Endodermal cell (in vitro differentiated cells): Measurements from ENCODE around the gene KCNMA1. TPM values are rescaled to one million over a fixed set of nuclear protein-coding genes. Genes with fewer than 3 reads are reported as not detected.

ENCODE experiments used
- DNase-seq: peaks from one replicate; pipeline ENCODE4 v3.0.0-alpha.2; 2017
- H3K27ac ChIP-seq: 2 replicates; pipeline ENCODE4 v1.5.1; 2013; ENCODE audit warnings: mild to moderate bottlenecking, low read depth, low read length, moderate library complexity
- H3K27me3 ChIP-seq: 2 replicates; pipeline ENCODE4 v1.6.1; 2013; ENCODE audit warnings: mild to moderate bottlenecking, low read length, moderate library complexity; ENCODE audit not compliant: insufficient read depth, control insufficient read depth, poor library complexity, severe bottlenecking
- H3K36me3 ChIP-seq: 2 replicates; pipeline ENCODE4 v1.7.0; 2013; ENCODE audit warnings: mild to moderate bottlenecking, low read length, moderate library complexity; ENCODE audit not compliant: control insufficient read depth, insufficient read depth
- H3K4me1 ChIP-seq: one replicate; pipeline ENCODE4 v1.7.0; 2013; ENCODE audit warnings: low read length; ENCODE audit not compliant: control insufficient read depth, insufficient read depth
- H3K4me3 ChIP-seq: 2 replicates; pipeline ENCODE4 v1.5.1; 2013; ENCODE audit warnings: mild to moderate bottlenecking, low read length, moderate library complexity
- H3K9ac ChIP-seq: 2 replicates; pipeline ENCODE4 v1.6.1; 2013; ENCODE audit warnings: mild to moderate bottlenecking, low read length, moderate library complexity; ENCODE audit not compliant: poor library complexity, severe bottlenecking; ENCODE audit errors: extremely low read depth
- H3K9me3 ChIP-seq: 2 replicates; pipeline ENCODE4 v1.6.1; 2013; ENCODE audit warnings: mild to moderate bottlenecking, low read length, moderate library complexity; ENCODE audit not compliant: control insufficient read depth
- H3K27ac Mint-ChIP-seq: 2 replicates; pipeline ENCODE4 v1.8.0; 2020; ENCODE audit warnings: mixed read lengths
- H3K27me3 Mint-ChIP-seq: 2 replicates; pipeline ENCODE4 v1.8.0; 2021; ENCODE audit warnings: mild to moderate bottlenecking, mixed read lengths; ENCODE audit not compliant: insufficient read depth
- H3K36me3 Mint-ChIP-seq: 2 replicates; pipeline ENCODE4 v1.8.0; 2020; ENCODE audit warnings: low read depth, mixed read lengths
- H3K4me1 Mint-ChIP-seq: 2 replicates; pipeline ENCODE4 v1.8.0; 2020; ENCODE audit warnings: mixed read lengths
- H3K4me3 Mint-ChIP-seq: 2 replicates; pipeline ENCODE4 v1.8.0; 2020; ENCODE audit warnings: mild to moderate bottlenecking, moderate library complexity, mixed read lengths
- H3K9me3 Mint-ChIP-seq: 2 replicates; pipeline ENCODE4 v1.8.0; 2020; ENCODE audit warnings: mild to moderate bottlenecking, mixed read lengths
- WGBS, 2 experiments: methylation state at CpG; one replicate each; pipeline versions ENCODE4 v1.1.5 to v1.1.7; 2013; ENCODE audit warnings: missing lambda C conversion rate in 2 of 2, mixed read lengths in 1 of 2; ENCODE audit not compliant: insufficient coverage in 1 of 2, insufficient read length in 1 of 2; 5-methylcytosine and 5-hydroxymethylcytosine counted together
- total RNA-seq, 2 donors: library from RNA; stranded (reverse); fragmentation: NEBNext Ultra II Directional in 1 of 2; extraction: Animal tissue kit (Norgen Biotek cat#: 25700) in 1 of 2; gene quantifications; 2 replicates in 1 of 2; 3 replicates in 1 of 2; pipeline ENCODE4 v1.2.1, GENCODE V29; 2021
- TF ChIP-seq, protein P1 (sequence below): fragments of 200-600 bp; sonication (generic); conservative IDR thresholded peaks from 2 replicates; pipeline ENCODE4 v1.5.0; 2021; ENCODE audit warnings: antibody characterized with exemption, mild to moderate bottlenecking

Gene KCNMA1
- total RNA-seq, 2 donors from 2014 or later = 0.55 to 1.3 TPM

DNA sequence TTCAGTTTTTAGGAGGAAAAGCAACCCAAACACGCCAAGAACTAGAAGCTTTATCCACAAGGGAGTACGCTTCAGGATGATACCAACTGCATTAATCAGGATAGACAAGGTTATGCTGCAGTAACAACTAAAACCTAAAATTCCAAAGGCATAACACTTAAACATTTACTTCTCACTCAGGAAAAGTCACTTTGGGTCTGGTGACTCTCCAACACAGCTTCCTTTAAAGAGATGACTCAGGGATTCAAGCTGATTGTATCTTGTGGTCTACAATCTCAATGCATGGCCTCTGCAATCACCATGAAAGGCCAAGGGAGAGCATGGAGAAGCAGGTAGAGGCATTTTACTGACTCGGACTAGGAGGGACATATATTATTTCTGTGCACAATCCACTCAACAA, 315.8 kb downstream of the KCNMA1 start:
- Histone ChIP-seq H3K9me3 (no peaks in the 10 kb centered on the region), H3K4me1 (no peaks in the 10 kb centered on the region), H3K36me3 (no peaks in the 10 kb centered on the region), H3K4me3 (no peak overlapping the region), H3K9ac (no peak overlapping the region), H3K27me3 (no peaks in the 10 kb centered on the region), H3K27ac (no peak overlapping the region)
- no peak overlapping the region for H3K27ac Mint-ChIP-seq
- H3K36me3 Mint-ChIP-seq = no peaks in the 10 kb centered on the region
- peaks cover 5% of the 10 kb centered on the region for H3K27me3 Mint-ChIP-seq
- TF ChIP-seq, protein P1, sequence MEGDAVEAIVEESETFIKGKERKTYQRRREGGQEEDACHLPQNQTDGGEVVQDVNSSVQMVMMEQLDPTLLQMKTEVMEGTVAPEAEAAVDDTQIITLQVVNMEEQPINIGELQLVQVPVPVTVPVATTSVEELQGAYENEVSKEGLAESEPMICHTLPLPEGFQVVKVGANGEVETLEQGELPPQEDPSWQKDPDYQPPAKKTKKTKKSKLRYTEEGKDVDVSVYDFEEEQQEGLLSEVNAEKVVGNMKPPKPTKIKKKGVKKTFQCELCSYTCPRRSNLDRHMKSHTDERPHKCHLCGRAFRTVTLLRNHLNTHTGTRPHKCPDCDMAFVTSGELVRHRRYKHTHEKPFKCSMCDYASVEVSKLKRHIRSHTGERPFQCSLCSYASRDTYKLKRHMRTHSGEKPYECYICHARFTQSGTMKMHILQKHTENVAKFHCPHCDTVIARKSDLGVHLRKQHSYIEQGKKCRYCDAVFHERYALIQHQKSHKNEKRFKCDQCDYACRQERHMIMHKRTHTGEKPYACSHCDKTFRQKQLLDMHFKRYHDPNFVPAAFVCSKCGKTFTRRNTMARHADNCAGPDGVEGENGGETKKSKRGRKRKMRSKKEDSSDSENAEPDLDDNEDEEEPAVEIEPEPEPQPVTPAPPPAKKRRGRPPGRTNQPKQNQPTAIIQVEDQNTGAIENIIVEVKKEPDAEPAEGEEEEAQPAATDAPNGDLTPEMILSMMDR = no peak
- WGBS, 2 experiments = 86 to 100% methylated on average over 2 to 3 of the region's 3 CpGs
- DNase-seq = no peak
- no peaks in the 10 kb centered on the region for H3K9me3 Mint-ChIP-seq
- H3K4me1 Mint-ChIP-seq = peaks cover 12% of the 10 kb centered on the region
- H3K4me3 Mint-ChIP-seq = no peak overlapping the region

DNA sequence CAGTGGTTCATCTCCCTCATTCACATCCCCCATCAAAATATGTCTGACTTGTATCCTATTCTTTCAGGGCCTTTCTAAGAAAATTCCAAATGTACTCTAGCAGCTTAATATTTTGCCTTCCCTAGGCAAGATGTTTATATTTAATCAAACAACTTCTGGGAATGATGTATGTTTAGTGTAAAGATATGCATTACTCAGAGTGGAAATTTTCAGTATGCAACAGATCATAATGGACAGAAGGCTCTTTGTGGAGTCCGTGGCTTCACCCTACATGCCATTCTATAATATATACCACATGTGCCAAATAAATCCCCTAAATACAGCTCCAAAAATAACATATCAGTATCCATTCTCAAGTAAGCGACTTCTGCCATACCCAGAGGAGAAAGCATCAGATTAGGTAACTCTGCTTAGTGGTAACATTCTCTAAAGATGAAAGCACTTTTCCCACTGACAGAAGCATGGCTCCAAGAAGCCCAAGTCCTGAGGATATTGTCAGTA, 316.6 kb downstream of the KCNMA1 start:
- no peaks in the 10 kb centered on the region for H3K9me3 ChIP-seq
- H3K27ac Mint-ChIP-seq = no peak overlapping the region
- no peak overlapping the region for H3K9ac ChIP-seq
- H3K36me3 ChIP-seq = no peaks in the 10 kb centered on the region
- peaks cover 12% of the 10 kb centered on the region for H3K4me1 Mint-ChIP-seq
- no peaks in the 10 kb centered on the region for H3K27me3 ChIP-seq
- 84 to 88% methylated on average over 2 of the region's 2 CpGs for WGBS, 2 experiments
- H3K27me3 Mint-ChIP-seq = peaks cover 7% of the 10 kb centered on the region
- no peaks in the 10 kb centered on the region for H3K9me3 Mint-ChIP-seq
- no peak for DNase-seq
- no peak overlapping the region for H3K4me3 ChIP-seq
- no peaks in the 10 kb centered on the region for H3K36me3 Mint-ChIP-seq
- no peaks in the 10 kb centered on the region for H3K4me1 ChIP-seq
- TF ChIP-seq, protein P1 = no peak
- H3K27ac ChIP-seq = no peak overlapping the region
- no peak overlapping the region for H3K4me3 Mint-ChIP-seq

DNA sequence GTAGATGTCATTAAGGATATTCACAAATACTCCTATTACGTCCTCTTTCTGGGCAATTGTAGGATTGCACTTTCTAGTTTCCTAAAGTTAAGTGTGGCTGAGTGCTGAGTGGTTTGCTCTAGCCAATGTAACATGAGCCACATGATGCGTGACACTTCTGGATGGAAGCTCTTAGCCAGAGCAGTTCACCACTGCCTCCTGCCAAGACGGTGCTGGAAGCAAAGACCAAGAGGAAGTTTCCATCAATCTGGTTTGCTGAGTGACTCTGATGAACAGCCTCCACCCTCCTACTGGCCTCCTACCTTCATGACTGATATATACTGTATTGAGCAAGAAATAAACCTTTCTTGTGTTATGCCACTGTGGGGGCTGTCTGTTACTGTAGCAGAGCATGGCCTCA, 318.1 kb downstream of the KCNMA1 start:
- no peaks in the 10 kb centered on the region for H3K4me1 ChIP-seq
- H3K27ac ChIP-seq = no peak overlapping the region
- Mint-ChIP-seq H3K27ac (no peak overlapping the region), H3K4me3 (no peak overlapping the region), H3K9me3 (no peaks in the 10 kb centered on the region), H3K27me3 (peaks cover 7% of the 10 kb centered on the region), H3K36me3 (no peaks in the 10 kb centered on the region), H3K4me1 (peaks cover 9% of the 10 kb centered on the region)
- H3K36me3 ChIP-seq = no peaks in the 10 kb centered on the region
- 94 to 100% methylated on average over 2 to 3 of the region's 3 CpGs for WGBS, 2 experiments
- no peak for DNase-seq
- H3K27me3 ChIP-seq = no peaks in the 10 kb centered on the region
- H3K4me3 ChIP-seq = no peak overlapping the region
- TF ChIP-seq, protein P1 = no peak
- no peak overlapping the region for H3K9ac ChIP-seq
- no peaks in the 10 kb centered on the region for H3K9me3 ChIP-seq
